HG02678 (cell line): Measurements from ENCODE around the gene ZNF536.

Experiments used
- ATAC-seq: cut with Tn5 transposase; IDR thresholded peaks from one replicate; pipeline ENCODE4 v1.9.1; 2021; ENCODE audit warnings: mild to moderate bottlenecking, moderate library complexity; ENCODE audit not compliant: unreplicated experiment

ZNF536 gene

DNA sequence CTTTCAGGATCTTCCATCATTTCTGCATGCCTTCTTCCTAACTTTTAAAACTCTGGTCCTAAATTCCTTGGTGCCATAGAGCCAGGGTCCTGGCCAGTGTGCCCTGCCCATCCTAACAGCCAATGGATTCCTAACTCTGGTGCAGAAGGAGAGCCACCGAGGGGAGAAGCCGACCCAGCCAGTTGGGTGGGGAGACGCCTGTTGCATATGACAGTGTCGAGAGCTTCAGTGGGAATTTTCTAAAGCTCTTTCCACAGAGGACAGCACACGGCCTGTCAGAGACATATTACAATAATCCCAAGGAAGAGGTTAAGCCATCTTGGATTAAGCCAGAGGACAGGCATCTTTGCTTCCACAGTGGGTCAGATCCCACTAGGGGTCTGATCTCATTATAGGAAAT lies 180.4 kb downstream of the ZNF536 start:
- no peak for ATAC-seq

DNA sequence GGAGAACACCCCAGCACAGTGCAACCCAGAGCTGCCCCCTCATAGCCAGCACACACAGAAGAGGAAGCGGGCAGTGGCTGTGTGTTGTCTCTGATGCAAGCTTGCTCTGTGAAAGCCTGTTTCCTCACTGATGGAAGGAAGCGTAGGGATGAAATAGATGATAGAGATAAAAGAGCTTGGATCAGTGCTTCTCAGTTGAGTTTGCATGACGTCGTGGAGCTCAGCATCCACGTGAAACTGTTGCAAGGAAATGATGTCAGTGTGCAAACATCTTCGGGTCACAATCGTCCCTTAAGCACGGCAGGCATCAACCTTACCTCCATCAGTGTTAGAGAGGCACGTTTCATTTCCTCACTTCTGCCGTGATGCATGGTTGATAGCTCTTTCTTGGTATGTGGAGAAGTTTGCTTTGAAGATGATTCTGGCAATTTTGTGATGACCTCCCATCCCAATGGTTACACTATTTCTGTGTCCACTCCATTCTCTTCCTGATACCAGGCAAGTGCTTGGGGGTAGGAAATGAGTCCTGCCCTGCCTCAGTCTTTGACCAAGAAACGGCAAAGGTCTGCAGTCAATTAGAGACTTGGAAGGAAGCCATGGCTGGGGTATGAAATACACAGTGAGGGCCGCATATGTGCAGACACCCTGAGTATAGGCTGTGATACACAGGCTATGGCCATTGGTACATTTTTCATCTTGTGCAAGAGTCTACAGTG lies 183.0 kb downstream of the ZNF536 start:
- no peak for ATAC-seq

DNA sequence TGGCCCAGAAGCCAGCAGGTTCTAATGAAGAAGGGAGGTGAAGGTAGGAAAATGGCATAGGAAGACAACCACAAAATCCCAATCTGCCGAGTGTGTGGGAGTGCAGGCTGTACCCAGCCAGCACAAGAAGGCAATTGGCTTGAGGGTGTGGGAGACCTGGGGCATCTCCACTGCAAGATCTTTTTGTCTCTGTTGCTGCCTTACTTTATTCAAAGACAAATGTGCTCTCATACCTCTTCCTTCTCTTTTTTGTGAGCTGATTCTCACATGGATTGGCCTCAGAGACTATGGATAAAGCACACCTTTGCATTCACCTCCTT lies 183.6 kb downstream of the ZNF536 start:
- ATAC-seq, result no peak

DNA sequence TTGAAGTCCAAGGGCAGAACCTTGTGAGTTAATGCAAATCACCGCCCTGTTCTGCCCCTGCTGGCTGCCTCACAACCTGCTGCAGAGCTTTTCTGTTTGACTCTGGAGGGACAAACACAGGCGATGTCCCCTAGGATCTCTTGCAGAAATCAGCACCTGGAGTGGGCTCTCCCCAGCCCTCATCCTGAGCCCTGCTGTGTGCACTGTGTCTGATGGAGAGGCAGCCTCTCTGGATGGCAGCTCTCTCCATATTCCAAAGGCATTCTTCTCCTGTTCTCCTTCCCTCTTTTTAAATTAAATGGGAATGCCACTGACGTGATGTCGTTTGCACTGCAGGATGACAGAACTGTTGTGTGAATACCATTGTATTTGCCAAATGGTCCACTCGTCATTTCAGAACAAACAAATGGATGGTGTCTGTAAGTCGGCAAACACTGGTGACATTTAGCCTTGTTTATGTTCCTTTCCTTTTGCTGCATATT lies 184.1 kb downstream of the ZNF536 start:
- no peak for ATAC-seq

DNA sequence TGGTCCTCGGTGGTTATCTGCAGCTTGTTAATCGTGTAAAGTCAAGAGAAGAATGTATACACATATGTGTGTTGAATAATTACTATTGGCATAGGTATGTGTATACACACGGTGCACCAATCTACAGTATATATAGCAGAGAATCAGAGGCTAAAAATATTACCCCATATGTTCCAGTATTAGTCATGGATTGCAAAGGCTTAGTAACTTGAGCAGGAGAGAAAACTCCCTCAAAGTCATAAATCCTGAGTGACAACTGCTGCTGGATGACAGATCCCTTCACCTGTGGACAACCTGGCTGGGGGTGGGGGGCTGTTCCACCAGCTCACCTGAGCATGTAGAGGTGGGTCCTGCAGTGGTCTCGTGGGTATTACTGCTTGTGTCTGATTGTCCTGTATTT lies 185.0 kb downstream of the ZNF536 start:
- no peak for ATAC-seq

DNA sequence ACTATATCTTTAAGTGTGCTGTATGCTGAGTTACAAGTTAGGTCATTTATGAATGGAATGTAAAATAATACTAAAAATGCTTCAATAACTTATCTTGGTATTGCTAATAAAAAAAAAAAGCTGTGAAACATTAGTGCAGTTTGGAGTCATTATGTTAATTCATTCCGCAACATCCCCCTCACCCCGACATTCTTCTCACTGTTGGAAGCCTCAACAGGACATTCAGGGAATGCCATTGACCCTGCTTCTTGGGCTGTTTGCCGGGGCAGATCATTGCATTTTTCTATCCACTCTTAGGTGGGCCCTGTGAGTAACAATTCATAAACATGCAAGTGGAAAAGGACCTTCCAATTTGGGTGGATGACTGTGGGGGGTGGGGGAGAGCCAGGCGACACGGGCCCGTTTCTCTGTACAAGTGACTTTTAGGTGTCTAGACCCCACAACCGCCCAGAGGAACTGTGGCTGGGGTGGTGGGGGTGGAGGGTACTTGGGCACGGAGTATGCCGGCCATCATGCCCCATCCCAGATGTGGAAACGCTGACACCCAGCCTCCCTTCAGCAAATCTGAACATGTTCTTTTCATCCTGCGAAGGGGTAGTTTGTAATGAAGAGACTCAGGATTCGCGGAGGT lies 185.9 kb downstream of the ZNF536 start:
- no peak for ATAC-seq

DNA sequence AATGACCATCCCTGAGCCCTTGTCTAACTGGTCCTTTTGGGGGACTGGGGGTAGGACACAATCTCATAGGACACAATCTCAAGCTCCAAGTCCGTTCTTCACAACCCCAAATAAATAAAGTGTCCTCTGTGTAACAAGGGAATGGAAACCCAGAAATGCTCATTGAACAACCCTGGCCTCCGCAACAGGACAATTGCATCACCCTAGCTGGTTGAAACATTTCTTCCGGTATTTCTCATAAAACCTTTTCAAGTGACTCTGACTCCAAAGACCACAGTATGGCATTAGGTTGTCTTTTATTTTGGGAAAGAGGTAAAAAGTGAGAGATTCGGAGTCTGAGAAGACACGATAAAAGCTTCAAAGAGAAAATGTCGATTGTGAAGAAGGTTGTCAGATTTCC lies 186.6 kb downstream of the ZNF536 start:
- no peak for ATAC-seq

DNA sequence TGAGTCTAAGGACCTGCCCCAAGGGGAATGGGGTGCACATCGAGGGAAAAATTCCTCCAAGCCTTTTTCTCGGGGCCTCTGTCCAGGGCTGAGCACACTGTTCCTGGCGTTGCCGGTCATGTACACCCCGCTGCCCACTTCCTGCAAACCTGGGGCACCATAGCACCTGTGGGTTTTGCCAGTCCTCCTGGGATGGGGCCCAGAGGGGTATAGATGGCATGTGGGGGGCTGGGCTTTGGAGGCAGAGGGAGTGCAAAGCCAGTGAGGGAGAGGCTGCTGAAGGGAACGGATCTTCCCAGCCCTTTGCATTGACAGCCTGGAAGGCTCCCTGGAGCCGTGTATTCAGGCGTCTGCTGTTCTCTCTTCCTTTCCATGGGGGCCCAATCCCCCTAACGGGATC lies 187.3 kb downstream of the ZNF536 start:
- no peak for ATAC-seq

DNA sequence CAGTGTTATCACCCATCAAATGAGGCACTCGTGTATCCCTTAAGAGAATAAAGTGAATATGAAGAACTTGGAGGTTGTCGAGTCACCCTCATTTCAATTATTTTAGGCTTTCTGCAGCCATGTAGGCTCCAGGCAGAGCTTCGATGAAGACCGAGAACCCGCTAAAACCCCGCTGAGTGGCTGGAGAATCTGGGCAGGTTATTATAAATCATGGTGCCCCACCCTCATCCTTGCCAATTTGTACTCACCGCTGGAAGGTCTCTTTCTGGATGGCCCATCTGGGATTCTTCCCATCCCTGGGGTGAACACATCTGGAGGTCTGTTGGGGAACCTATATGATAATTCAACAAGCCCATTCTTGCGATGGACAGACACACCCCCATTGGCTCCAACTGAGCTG lies 190.8 kb downstream of the ZNF536 start:
- no peak for ATAC-seq

DNA sequence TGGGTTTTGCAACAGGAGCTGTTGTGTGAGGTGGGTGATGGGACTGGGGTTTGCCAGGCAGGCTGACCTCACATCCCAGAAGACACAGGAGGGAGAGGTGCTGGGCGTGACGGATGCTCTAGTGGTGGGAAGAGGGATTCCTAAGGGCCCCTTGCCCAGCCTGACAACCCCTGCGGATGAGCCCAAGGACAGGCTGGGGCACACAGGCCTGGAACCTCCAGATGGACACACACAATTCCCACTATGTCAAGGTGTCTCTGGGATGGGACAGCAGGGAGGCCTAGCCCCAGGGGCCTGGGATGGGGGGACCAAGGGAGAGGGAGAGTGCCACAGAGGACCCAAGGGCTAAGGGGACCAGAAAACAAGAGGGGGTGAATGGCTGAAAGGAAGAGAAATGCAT lies 191.5 kb downstream of the ZNF536 start:
- ATAC-seq, result no peak

DNA sequence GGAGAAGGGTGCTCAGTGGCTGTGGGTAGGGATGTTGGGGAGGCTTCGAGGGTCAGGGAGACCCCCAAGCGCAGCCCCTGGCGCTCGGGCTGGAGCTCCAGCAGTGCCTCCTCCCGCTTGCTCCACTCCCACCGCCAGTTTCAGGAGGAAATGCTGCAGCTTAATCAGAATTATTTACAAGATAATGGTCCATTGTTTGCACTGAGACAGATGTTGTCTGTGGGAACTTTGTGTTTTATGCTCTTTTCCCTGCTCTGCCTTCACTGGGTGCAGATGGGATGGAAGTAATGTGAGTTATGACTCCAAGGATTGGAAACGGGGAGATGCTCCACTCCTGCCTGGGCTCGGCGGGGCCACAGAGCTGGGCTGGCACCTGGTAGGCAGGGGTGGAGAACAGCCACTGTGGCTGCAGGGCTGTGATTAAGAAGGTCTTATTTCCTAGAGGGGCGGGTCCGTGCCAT lies 192.4 kb downstream of the ZNF536 start:
- no peak for ATAC-seq

DNA sequence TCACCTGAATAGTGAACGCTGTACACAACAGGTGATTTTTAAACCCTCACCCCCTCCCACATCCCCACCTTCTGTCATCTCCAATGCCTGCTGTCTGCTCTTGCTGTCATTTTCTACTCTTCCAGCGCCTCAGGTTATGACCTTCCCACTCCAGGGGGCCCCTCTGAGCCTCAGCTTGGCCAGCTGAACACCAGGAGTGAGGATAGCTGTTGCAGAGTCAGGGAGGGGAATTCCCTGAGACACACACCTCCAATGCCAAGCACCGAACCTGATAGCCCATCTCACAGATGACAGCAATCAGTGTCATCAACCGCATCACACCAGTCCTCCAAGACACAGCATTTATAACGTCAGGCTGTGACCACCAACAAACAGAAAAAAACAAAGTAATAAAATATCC lies 193.5 kb downstream of the ZNF536 start:
- no peak for ATAC-seq

DNA sequence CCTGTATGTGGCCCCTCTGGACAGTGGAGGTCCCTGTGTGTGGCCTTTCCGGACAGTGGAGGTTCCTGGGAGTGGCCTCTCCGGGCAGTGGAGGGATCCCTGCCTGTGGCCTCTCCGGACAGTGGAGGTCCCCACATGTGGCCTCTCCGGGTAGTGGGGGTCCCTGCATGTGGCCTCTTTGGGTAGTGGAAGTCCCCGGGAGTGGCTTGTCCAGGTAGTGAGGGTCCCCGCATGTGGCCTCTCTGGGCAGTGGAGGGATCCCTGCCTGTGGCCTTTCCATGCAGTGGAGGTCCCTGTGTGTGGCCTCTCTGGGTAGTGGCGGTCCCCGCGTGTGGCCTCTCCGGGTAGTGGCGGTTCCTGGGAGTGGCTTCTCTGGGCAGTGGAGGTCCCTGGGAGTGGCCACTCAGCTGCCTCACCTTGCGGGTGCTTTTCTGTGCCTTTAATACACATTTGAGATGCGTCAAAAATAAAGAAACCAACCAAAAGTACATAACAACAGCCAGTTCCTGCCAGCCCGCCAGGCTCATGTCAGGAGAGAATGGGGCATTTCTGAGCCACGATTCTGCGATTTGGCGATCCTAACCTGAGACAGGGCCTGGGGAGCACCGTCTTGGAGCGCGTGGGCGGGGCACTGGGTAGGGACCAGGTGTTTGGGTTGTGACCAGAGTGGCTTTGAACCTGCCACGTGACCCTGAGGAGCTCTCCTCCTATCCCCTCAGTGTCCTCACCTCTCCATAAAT lies 194.7 kb downstream of the ZNF536 start:
- no peak for ATAC-seq

DNA sequence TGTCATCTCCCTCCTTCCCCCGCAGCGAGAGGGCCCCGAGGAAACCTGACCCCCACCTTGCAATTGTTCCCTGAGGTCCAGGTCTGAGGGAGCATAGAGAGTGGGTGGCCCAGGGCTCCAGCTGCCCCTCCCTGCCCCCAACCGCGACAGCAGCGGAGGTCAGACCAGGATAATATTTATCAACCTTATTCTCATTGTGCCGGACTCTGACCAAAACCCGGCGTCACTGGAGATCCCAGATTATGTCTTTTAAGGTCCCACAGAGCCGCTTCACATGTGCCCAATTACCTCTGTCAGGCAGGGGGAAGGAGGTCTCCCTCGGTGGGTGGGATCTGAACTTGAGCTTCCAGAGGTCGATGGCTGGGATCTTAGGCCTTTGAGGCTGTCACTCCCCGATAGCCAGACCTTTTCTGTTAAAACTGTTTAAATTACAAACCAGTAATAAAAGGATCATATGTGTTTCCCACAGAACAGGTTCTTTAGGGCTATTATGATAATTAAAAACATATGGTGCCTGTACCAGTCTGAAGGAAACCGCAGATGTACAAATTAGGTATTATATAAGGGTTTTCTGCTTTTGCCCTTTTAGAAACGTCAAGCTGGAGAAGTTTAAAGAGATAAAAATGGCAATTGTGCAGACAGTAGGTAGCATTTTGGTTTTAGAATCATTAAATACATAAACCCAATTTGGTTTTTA lies 195.5 kb downstream of the ZNF536 start:
- ATAC-seq, result no peak

DNA sequence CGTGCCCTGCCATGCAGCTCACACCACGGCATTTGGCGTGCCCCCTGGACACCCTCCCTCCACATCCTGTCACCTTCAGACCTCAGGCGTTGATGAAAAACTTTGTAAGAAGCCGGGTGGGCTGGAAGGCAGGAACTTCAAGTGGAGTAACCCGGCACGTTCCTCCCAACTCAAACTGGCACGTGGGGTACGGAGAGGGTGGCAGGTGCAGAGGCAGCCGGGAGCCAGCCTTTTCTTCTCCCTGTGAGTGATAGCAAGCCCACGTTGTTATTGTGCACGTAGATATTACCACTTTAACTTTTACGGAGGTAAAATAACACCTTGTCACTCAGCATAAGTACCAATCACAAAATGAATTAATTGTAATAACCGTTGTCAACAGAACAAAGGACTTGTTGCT lies 198.0 kb downstream of the ZNF536 start:
- ATAC-seq, result no peak

DNA sequence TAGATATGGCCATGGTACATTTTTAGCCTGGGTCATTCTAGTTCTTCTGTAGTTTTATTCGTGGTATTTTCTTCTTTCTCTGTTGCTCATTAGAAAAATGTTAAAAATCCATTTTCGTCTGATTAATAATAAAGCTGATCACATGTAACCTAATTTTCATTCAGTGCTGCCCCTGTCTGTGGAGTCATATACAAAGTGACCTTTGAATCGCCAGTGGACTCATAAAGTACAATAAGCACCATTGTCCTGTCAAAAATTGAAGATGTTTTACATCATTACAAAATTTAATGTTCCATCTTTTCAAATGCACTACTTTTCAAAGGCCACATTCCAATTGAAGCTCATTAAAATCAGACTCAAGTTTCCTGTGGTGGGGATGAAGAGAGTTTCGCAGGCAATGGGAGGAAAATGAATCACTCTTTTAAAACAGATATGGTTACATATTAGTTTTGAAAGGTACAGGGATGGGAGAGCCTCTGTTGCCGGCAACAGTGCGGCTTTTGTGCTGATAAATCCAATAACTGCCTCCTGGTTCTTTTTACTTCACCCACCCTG lies 205.4 kb downstream of the ZNF536 start:
- ATAC-seq, result no peak

DNA sequence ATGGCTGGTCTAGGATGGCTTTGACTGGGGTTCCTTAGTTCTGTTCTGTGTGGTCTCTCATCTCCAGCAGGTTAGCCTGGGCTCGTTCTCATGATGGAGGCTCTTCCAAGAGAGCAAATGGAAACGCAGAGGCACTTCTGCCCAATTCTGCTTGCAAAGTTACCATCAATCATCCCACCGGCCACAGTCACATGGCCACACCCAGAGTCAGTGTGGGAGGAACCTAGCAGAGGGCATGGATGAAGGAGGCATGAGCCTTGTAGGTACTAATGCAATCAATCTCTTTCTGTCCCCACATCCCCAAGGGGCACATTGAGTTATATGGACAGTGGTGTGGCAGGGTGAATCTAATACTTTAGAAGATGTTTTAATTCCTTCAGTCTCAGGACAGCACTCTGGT lies 207.2 kb downstream of the ZNF536 start:
- no peak for ATAC-seq

DNA sequence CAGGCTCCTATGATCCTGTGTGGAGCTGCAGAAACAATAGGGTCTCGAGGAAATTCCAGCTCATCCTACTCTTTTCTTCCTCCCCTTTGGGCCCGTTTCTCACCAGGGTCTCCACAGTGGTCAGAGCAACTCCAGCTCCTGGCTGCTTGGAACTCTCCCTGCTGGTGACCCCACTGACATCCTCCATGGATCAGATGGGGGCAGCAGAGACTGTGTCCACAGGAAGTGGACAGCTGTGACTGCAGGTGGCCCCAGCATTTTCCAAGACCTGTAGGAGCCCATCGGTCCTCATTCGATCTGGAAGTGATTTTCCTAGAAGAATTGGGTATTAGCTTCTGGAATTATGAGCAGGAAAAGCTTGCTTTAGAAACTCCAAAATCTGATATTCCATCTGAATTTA lies 208.5 kb downstream of the ZNF536 start:
- no peak for ATAC-seq

DNA sequence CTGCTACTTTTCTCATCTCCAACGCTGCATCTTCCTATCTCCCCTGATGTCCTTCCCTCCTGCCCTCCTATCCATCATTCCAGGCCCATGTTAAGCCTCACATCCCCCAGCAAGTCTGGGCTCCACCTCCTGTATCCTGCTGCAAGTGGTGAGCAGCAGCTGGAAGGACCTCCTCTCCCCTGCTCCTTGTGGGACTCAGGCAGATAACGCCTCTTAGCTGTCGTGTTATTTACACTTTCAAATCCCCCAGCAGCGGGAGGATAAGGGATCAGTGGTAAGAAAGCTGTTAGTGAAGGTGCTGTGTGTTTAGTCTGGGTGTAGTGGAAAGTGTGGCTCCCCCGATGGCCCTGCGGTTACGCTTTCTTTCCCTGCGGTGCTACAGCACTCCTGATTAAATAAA lies 211.9 kb downstream of the ZNF536 start:
- ATAC-seq, result no peak

DNA sequence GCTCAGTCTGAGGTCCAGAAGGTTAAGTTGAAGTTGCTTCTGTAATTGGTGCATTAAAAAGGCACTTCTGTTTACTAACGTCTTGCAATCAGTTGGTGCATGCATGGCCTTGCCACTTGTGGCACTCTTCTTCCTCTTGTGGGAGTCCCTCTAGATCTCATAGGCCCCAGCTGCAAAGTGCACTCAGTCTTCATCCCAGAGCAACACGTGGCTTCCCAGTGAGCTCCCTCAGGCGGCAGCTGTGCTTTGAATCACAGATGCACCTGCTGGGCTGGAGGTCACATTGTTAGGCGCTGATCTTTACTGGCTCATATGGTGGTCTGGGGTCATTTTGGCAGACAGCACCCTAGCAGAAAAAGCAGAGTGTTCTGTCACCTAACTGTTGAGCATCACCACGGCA lies 215.7 kb downstream of the ZNF536 start:
- ATAC-seq, result no peak

DNA sequence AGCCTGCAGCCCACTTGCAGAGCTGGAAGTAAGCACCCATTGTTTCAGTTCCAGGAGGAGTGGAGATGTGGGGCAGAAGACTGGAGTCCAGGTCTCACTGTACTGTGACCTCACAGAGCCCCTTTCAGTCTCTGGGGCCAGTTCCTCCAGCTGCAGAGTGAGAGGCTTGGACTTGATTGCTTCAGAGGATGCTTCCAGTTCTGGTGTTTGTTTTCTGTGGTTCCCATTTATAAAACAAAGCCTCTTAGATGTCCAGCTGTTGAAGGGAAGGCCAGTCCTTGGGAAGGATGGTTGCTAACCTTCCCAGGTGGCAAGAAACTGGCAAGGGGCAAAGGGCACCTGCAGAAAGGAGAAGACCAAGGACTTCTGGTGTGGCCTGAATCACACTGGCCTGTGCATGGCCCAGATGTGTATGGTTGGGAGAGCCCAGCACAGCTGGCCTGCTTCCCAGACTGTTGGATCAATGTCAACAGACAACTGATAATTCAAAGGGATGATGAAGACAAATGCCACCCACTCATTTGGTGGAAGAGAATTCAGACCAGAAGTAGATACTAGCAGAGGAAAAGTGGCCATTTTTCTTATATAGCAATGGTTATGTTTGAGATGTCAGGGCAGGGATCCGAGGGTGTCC lies 218.5 kb downstream of the ZNF536 start:
- ATAC-seq, result no peak
